ENCODE measurements around the gene RPS24.
"Not testable (repeated sequence)": the region's sequence is repeated elsewhere in the genome, so short reads cannot be mapped to it uniquely, and the experiment has no call there.

RPS24 gene

DNA sequence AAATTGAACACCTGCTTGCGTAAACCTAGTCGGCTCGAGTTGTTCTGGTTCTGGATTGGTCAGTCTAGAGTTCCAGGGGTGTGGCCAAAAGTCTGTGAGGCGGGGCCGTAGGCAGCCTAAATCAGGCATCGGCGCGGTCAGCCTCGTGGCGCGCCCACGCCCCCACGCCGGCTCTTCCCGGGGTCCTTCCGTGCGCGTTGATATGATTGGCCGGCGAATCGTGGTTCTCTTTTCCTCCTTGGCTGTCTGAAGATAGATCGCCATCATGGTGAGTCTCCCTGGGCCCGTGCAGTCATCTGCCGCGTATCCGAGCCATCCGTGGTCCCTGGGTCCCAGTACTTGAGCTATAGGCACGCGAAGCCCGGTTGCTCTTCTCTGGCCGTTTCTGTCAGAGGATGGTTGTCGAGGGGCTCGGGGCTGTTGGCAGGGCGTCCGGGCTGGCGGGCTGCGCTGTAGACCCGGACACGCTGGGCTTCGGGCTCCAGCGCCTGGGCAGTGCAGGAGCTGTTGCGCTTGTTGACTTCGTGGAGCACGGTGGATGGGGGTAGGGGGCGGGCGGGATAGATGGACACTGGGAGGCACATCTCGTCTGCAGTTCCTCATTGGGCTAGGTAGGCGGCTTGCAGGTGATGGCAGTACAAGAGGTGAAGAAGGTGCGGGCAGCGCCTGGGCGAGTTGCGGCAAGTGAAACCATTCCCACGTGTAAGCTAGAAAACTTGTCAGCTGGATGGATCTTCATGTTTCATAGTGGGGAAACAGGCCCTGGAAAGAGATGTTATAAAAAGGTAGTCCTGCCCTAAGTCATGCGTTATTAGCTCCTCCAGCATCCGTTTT, at the start of gene RPS24:
TSS of gene RPS24 (plus strand) at position 227 of the 834 bp plus-strand sequence. CDS start at position 266, 39 bp downstream.
- H3K27ac ChIP-seq = peak within 1 kb of the TSS; percentile 77
- TF ChIP-seq, protein P1, sequence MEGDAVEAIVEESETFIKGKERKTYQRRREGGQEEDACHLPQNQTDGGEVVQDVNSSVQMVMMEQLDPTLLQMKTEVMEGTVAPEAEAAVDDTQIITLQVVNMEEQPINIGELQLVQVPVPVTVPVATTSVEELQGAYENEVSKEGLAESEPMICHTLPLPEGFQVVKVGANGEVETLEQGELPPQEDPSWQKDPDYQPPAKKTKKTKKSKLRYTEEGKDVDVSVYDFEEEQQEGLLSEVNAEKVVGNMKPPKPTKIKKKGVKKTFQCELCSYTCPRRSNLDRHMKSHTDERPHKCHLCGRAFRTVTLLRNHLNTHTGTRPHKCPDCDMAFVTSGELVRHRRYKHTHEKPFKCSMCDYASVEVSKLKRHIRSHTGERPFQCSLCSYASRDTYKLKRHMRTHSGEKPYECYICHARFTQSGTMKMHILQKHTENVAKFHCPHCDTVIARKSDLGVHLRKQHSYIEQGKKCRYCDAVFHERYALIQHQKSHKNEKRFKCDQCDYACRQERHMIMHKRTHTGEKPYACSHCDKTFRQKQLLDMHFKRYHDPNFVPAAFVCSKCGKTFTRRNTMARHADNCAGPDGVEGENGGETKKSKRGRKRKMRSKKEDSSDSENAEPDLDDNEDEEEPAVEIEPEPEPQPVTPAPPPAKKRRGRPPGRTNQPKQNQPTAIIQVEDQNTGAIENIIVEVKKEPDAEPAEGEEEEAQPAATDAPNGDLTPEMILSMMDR (IDR thresholded peaks at IDR 0.05; ENCODE audit: low read depth, low read length, missing control alignments) = no peak

DNA sequence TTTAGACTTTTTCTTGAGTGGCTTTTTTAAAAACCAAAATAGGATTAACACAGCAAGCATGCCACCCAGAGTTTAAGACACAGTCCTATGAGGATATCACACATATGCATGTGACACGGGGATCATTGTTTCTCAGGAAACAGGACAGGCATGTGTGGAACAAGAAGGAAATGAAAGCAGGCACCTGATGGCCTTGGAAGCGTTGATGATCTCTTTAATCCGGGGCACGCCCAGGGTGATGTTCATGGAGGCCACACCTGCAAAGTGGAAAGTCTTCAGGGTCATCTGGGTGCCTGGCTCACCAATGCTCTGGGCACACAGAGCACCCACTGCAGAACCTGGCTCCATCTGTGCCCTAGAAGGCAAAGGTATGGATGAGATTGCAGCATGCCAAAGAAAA, 48.7 kb upstream of the RPS24 start:
- no peak for DNase-seq
- H3K4me3 ChIP-seq (ENCODE audit: low read depth, low read length) = no peak overlapping the region
- TF ChIP-seq, protein P1 (IDR thresholded peaks at IDR 0.05; ENCODE audit: low read depth, low read length, missing control alignments) = no peak
- peaks cover 87% of the 10 kb centered on the region for H3K36me3 ChIP-seq (replicated peaks)
- H3K27me3 ChIP-seq (replicated peaks) = no peaks in the 10 kb centered on the region
- in situ Hi-C loops (cut with HindIII; ENCODE audit: low pct_ligation_motif_present, low sequenced_read_pairs) = no loop called here
- no peak overlapping the region for H3K27ac ChIP-seq

More for the DNA sequence above, at the start of gene RPS24:
- Histone ChIP-seq H3K36me3 (replicated peaks) (peaks cover 37% of the 10 kb centered on the region), H3K27me3 (replicated peaks) (no peaks in the 10 kb centered on the region), H3K4me3 (ENCODE audit: low read depth, low read length) (peak within 1 kb of the TSS; percentile 100)
- in situ Hi-C loops (cut with HindIII; ENCODE audit: low pct_ligation_motif_present, low sequenced_read_pairs) = no loop called here
- DNase-seq = peak; percentile 97

- no peaks in the 10 kb centered on the region for H3K27me3 ChIP-seq (replicated peaks)
- in situ Hi-C loops (cut with HindIII; ENCODE audit: low pct_ligation_motif_present, low sequenced_read_pairs) = no loop called here
- TF ChIP-seq, protein P1 (IDR thresholded peaks at IDR 0.05; ENCODE audit: low read depth, low read length, missing control alignments) = no peak
- peaks cover 82% of the 10 kb centered on the region for H3K36me3 ChIP-seq (replicated peaks)
- H3K27ac ChIP-seq = no peak overlapping the region
- no peak overlapping the region for H3K4me3 ChIP-seq (ENCODE audit: low read depth, low read length)
- DNase-seq = no peak
Measured at GRCh38 chr10:77987671-77988255, 45.9 kb upstream of the RPS24 start.

GRCh38 chr10:77989081-77989724, 44.5 kb upstream of the RPS24 start:
- Histone ChIP-seq H3K27ac (no peak overlapping the region), H3K27me3 (replicated peaks) (no peaks in the 10 kb centered on the region), H3K36me3 (replicated peaks) (peaks cover 76% of the 10 kb centered on the region), H3K4me3 (ENCODE audit: low read depth, low read length) (no peak overlapping the region)
- no peak for DNase-seq
- TF ChIP-seq, protein P1 (IDR thresholded peaks at IDR 0.05; ENCODE audit: low read depth, low read length, missing control alignments) = no peak
- in situ Hi-C loops (cut with HindIII; ENCODE audit: low pct_ligation_motif_present, low sequenced_read_pairs) = no loop called here

- TF ChIP-seq, protein P1 (IDR thresholded peaks at IDR 0.05; ENCODE audit: low read depth, low read length, missing control alignments) = no peak
- H3K36me3 ChIP-seq (replicated peaks) = peaks cover 45% of the 10 kb centered on the region
- in situ Hi-C loops (cut with HindIII; ENCODE audit: low pct_ligation_motif_present, low sequenced_read_pairs) = no loop called here
- no peaks in the 10 kb centered on the region for H3K27me3 ChIP-seq (replicated peaks)
- DNase-seq = no peak
- no peak overlapping the region for H3K4me3 ChIP-seq (ENCODE audit: low read depth, low read length)
- no peak overlapping the region for H3K27ac ChIP-seq
Measured at GRCh38 chr10:77993620-77994019, 40.0 kb upstream of the RPS24 start.

DNA sequence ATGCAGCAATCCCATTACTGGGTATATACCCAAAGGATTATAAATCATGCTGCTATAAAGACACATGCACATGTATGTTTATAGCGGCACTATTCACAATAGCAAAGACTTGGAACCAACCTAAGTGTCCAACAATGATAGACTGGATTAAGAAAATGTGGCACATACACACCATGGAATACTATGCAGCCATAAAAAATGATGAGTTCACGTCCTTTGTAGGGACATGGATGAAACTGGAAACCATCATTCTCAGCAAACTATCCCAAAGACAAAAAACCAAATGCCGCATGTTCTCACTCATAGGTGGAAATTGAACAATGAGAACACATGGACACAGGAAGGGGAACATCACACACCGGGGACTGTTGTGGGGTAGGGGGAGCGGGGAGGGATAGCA, 34.9 kb upstream of the RPS24 start:
- in situ Hi-C loops (cut with HindIII; ENCODE audit: low pct_ligation_motif_present, low sequenced_read_pairs); H3K4me3 ChIP-seq (ENCODE audit: low read depth, low read length); DNase-seq; H3K27me3 ChIP-seq (replicated peaks); H3K27ac ChIP-seq: not testable (repeated sequence)
- peaks cover 56% of the 10 kb centered on the region for H3K36me3 ChIP-seq (replicated peaks)
